ENCODE data around the gene ZC2HC1C. TPM values are rescaled to one million over a fixed set of nuclear protein-coding genes. Genes with fewer than 3 reads are reported as not detected.

Gene ZC2HC1C
- total and polyA plus RNA-seq, 2 of the 13 experiments (the other 11 are each of a cell fraction or from before 2014, with no cell fraction given), result 3.3 to 3.5 TPM

- peak; percentile 83 for TF ChIP-seq DMAP1 (CRISPR knock-in tag; IDR thresholded peaks at IDR 0.05)
- TF ChIP-seq TAF1 (CRISPR knock-in tag; IDR thresholded peaks at IDR 0.05), result peak; percentile 89
- TF ChIP-seq ZNF569 (CRISPR knock-in tag; IDR thresholded peaks at IDR 0.05; ENCODE audit: borderline replicate concordance), result no peak; the same call in 1 of the 2 replicates
- TF ChIP-seq ZNF274 (CRISPR knock-in tag; IDR thresholded peaks at IDR 0.05), result peak; percentile 47
- 0 out of 2 replicates have a peak, but pooled peaks have one; percentile 52 for TF ChIP-seq ZNF580 (CRISPR knock-in tag; IDR thresholded peaks at IDR 0.05; ENCODE audit: borderline replicate concordance, low read depth)
- peak; percentile 68; the same call in 1 of the 2 replicates for TF ChIP-seq ZNF563 (CRISPR knock-in tag; IDR thresholded peaks at IDR 0.05)
- TF ChIP-seq LCORL (IDR thresholded peaks at IDR 0.05), result no peak
- TF ChIP-seq LCORL (CRISPR knock-in tag; IDR thresholded peaks at IDR 0.05), result peak; percentile 67
- peak; percentile 47 to 65; a peak in 1 of 4 replicates for TF ChIP-seq HMGXB4 (CRISPR knock-in tag; IDR thresholded peaks at IDR 0.05; ENCODE audit: borderline replicate concordance in 1 of 2, low read depth in 1 of 2)
- TF ChIP-seq TEAD3 (CRISPR knock-in tag; optimal IDR thresholded peaks at IDR 0.05; ENCODE audit: borderline replicate concordance), result peak; percentile 25
- TF ChIP-seq RBAK (CRISPR knock-in tag; IDR thresholded peaks at IDR 0.05), result no peak
- no peak for TF ChIP-seq ATF1 (CRISPR knock-in tag; IDR thresholded peaks at IDR 0.05)
- TF ChIP-seq NKX3-1 (CRISPR knock-in tag; IDR thresholded peaks at IDR 0.05), result peak; percentile 92
- no peak for TF ChIP-seq IRX3 (CRISPR knock-in tag; IDR thresholded peaks at IDR 0.05; ENCODE audit: borderline replicate concordance, low read depth)
- TF ChIP-seq RAD51 (IDR thresholded peaks at IDR 0.05; ENCODE audit: borderline replicate concordance), result no peak
- TF ChIP-seq ZSCAN12 (CRISPR knock-in tag; IDR thresholded peaks at IDR 0.05), result 0 out of 2 replicates have a peak, but pooled peaks have one; percentile 39
- no peak for TF ChIP-seq HOXA7 (CRISPR knock-in tag; IDR thresholded peaks at IDR 0.05)
- TF ChIP-seq GFI1 (CRISPR knock-in tag; IDR thresholded peaks at IDR 0.05; ENCODE audit: borderline replicate concordance), result 0 out of 2 replicates have a peak, but pooled peaks have one; percentile 47
- peak; percentile 49 for TF ChIP-seq ZMYM4 (CRISPR knock-in tag; IDR thresholded peaks at IDR 0.05)
- TF ChIP-seq RARA (CRISPR knock-in tag; IDR thresholded peaks at IDR 0.05), result peak; percentile 90
- peak; percentile 69 for TF ChIP-seq MEIS2 (CRISPR knock-in tag; IDR thresholded peaks at IDR 0.05)
- TF ChIP-seq ATF2 (CRISPR knock-in tag; IDR thresholded peaks at IDR 0.05), result no peak
- no peak for TF ChIP-seq JDP2 (CRISPR knock-in tag; IDR thresholded peaks at IDR 0.05; ENCODE audit: borderline replicate concordance)
- TF ChIP-seq MYPOP (CRISPR knock-in tag; IDR thresholded peaks at IDR 0.05), result peak; percentile 30
- TF ChIP-seq HIVEP1 (CRISPR knock-in tag; IDR thresholded peaks at IDR 0.05), result peak; percentile 90
- TF ChIP-seq ZNF362 (CRISPR knock-in tag; IDR thresholded peaks at IDR 0.05; ENCODE audit: borderline replicate concordance), result 0 out of 2 replicates have a peak, but pooled peaks have one; percentile 26
Observed at GRCh38 chr14:75069121-75069810, at the start of gene ZC2HC1C (continued).
